DMS114 treated with DMSO at 0.1 percent for 48 hours (cell line): ENCODE measurements around the gene PLEKHS1.
"Not testable (repeated sequence)": the region's sequence is repeated elsewhere in the genome, so short reads cannot be mapped to it uniquely, and the experiment has no call there.

Experiments used
- DNase-seq: peaks from one replicate; lab custom pipeline; 2025; ENCODE audit not compliant: unreplicated experiment; lab: John Stamatoyannopoulos, UW

PLEKHS1 gene

GRCh38 chr10:113740850-113741249 is 10.6 kb upstream of the PLEKHS1 start:
- no peak for DNase-seq

GRCh38 chr10:113742466-113742865 is 9.0 kb upstream of the PLEKHS1 start:
- DNase-seq: no peak

DNA sequence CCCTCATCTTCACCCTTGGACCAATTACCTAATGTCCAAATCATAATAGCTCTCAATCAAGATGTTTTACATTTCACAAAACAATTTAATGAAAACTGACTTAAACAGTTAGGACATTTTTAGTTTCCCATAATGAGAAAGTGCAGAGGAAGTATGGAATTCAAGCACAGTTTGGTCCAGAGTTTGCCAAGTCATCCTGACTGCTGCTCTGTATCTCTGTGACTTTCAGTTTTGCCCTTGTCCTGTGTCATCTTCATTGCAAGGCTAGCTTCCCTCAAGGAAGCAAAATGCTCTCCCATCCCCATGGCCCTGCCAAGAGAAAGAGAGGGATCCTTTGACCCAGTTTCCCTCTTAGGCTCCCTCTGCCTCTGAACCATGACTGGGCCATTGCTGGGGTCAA is 7.9 kb upstream of the PLEKHS1 start:
- DNase-seq: no peak

GRCh38 chr10:113745374-113745773 is 6.1 kb upstream of the PLEKHS1 start:
- DNase-seq: no peak

- no peak for DNase-seq
Measured at GRCh38 chr10:113746217-113746957, 5.1 kb upstream of the PLEKHS1 start.

DNA sequence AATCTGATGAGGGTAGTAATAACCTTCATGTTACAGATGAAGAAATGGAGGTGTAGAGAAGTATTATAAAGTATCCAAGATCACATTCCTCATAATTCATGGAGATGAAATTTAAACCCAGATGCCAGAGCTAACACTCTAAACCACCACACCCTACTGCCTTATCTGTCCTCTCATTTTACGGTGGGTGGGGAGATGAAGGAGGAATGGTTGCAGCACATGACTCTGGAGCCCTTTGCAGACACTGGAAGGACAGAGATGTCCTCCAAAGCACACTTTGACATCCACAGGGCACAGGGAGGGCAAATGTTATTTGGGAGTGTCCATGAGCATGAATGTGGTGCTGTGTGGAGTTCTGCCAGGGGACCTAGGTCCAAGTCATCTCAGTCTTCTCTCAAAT is 1.1 kb downstream of the PLEKHS1 start:
- no peak for DNase-seq

- no peak for DNase-seq
Measured at GRCh38 chr10:113753020-113753692, 1.7 kb downstream of the PLEKHS1 start.

DNA sequence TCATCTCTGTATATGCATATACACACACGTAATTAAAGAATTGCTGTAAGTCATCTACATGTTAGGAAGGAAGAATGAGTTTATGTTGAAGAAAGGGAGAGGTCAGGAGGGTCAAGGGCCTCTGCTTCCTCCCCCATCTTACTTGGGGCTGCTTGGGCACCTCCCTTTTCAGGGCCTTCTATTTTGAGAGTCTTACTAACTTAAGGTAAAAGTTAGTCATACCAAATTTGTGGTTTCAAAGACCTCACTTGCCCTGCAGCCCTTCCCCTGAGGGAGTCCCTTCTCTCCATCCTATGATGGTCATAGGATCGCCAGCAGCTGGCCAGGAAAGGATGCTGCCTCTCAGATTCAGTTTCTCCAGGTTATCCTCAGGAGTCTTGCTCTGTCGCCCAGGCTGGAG is 2.6 kb downstream of the PLEKHS1 start:
- no peak for DNase-seq

- no peak for DNase-seq
Measured at GRCh38 chr10:113754768-113755167, 3.3 kb downstream of the PLEKHS1 start.

GRCh38 chr10:113756940-113757543 is 5.6 kb downstream of the PLEKHS1 start:
- no peak for DNase-seq

DNA sequence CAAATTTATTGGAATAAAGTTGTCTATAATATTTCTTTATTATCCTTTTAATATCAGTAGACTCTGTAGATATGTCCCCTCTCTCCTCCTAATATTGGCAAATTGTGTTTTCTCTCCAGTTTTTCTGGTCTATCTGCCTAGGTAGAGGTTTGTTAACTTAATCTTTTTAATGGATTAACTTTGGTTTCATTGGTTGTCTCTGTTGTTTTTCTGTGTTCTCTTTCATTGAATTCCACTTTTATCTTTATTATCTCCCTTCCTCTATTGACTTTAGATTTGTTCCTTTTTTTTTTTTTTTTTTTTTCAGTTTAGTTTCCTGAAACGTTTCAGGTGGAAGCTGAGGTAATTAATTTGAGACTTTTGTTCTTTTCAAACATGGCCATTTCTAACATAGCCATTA is 10.6 kb downstream of the PLEKHS1 start:
- DNase-seq: no peak

DNA sequence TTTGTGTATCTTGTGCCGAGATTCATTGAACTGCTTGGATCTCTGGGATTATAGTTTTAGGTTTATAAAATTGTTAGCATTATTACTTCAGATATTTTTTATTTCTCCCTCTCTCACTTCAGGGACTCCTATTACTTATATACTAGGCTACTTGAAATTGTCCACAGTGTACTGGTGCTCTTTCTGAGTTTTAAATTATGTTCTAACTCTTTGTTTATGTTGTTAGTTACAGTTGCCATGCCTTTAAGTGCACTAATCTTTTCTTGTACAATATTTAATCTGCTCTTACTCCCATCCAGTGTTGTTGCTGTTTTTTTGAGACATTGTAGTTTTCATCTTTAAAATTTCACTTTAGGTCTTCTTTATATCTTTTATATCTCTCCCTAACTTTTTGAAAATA is 13.1 kb downstream of the PLEKHS1 start:
- DNase-seq: no peak

GRCh38 chr10:113765910-113766309 is 14.4 kb downstream of the PLEKHS1 start:
- DNase-seq: no peak

DNA sequence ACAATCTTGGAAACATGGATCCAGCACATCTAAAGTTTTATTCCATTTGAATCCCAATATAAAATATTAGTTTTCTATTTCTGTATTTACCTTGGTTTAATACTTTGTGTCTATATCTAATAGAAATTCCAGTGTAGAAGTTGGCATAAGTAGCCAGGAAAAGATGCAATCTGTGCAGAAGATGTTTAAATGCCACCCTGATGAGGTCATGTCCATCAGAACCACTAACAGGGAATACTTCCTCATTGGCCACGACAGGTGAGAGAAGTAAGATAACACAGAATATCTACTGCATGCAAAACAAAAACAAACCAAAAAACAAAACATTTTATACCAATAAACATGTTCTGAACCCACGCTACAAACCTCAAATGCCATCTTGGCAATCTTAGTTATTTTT is 15.7 kb downstream of the PLEKHS1 start:
- no peak for DNase-seq

- DNase-seq: no peak
Measured at GRCh38 chr10:113770346-113770745, 18.9 kb downstream of the PLEKHS1 start.

GRCh38 chr10:113771131-113771530 is 19.6 kb downstream of the PLEKHS1 start:
- not testable (repeated sequence) for DNase-seq

- no peak for DNase-seq
Measured at GRCh38 chr10:113775686-113776294, 24.3 kb downstream of the PLEKHS1 start.

DNA sequence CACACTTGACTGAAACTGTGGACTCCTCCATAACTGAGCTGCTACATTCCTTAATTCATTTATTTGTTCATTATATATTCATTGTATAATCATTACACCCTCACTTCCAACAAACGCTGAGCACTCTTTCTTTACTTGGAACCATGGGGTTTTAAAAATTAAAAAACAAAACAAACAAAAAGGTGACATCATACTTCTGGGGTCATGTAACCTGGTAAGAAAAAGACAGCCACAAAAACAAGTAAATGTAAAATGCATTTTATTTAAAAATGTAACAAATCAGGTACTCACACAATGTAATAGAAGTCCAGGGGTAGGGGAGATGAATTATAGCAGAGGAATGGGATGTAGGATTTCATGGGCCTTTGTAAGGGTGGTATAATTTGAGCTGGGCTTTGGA is 25.1 kb downstream of the PLEKHS1 start:
- DNase-seq: no peak

- DNase-seq: no peak
Measured at GRCh38 chr10:113780681-113781250, 29.3 kb downstream of the PLEKHS1 start.

DNA sequence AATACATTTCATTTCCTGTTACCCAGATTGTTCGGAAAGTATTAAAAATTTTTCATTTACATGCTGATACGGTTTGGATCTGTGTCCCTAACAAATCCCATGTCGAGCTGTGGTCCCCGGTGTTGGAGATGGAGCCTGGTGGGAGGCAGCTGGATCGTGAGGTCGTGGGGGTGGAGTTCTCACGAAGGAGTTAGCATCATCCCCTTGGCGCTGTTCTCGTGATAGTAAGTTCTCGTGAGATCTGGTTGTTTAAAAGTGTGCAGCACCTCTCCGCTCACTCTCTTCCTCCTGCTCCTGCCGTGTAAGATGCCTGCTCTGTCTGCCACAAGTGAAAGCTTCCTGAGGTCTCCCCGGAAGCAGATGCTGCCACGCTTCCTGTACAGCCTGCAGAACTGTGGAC is 30.9 kb downstream of the PLEKHS1 start:
- no peak for DNase-seq

DNA sequence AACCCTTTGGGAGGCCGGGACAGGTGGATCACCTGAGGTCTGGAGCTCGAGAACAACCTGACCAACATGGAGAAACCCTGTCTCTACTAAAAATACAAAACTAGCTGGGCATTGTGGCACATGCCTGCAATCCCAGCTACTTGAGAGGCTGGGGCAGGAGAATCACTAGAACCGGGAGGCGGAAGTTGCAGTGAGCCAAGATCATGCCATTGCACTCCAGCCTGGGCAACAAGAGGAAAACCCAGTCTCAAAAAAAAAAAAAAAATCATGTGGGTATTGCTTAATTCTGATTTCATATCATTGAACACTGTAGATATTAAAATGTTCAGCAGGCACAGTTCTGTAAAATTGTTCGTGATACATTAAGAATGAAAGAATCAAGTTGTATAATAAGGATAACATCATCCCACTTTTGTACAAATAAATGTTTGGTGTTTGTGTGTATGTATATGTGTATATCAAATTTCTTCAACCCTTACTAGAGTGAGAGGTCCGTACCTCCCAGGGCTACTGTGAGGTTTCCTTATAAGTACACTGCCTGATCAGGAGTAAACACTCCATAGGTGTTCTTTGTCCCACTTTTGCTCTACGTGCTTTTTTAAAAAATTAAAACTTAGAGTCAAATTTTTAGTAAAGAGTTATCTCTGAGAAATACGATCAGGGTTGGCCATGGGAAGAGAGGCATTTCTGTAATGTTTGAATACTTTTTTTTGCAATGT is 31.7 kb downstream of the PLEKHS1 start:
- no peak for DNase-seq
